Activated CD4-positive, alpha-beta T cell treated with anti-CD3 and anti-CD28 coated beads, Interleukin-2, amount 50 U/mL, for 48 hours (primary cell): ENCODE results near the gene PDHA1.
A peak's percentile ranks its signal among the peaks of the same experiment; 100 is the strongest.

Experiments
- DNase-seq, 2 experiments: peaks; one replicate each; pipeline ENCODE4 v3.0.0-alpha.2; 2020

Gene PDHA1

GRCh38 chrX:19343535-19344408, at the start of gene PDHA1:
PDHA1 (plus strand) TSS chrX:19343927; CDS start chrX:19344038, 111 bp downstream.
- peak; percentile 88 to 91 for DNase-seq

- no peak for DNase-seq
These were observed 40.4 kb upstream of the PDHA1 start for GRCh38 chrX:19303256-19303880.

GRCh38 chrX:19326567-19326966, 17.2 kb upstream of the PDHA1 start:
- no peak for DNase-seq

GRCh38 chrX:19331831-19332230, 11.9 kb upstream of the PDHA1 start:
- no peak for DNase-seq

GRCh38 chrX:19332983-19333382, 10.7 kb upstream of the PDHA1 start:
- DNase-seq = no peak

GRCh38 chrX:19334945-19335626, 8.6 kb upstream of the PDHA1 start:
- DNase-seq = peak in 1 of 2 experiments; percentile 9

GRCh38 chrX:19342331-19342906, 1.3 kb upstream of the PDHA1 start:
- DNase-seq = no peak

GRCh38 chrX:19343085-19343534, 617 bp upstream of the PDHA1 start:
- no peak for DNase-seq

- no peak for DNase-seq
These were observed 934 bp downstream of the PDHA1 start for GRCh38 chrX:19344661-19345060.

GRCh38 chrX:19347916-19348315, 4.2 kb downstream of the PDHA1 start:
- no peak for DNase-seq

- no peak for DNase-seq
These were observed 5.5 kb downstream of the PDHA1 start for GRCh38 chrX:19349264-19349663.

- peak in 1 of 2 experiments; percentile 16 for DNase-seq
These were observed 7.2 kb downstream of the PDHA1 start for GRCh38 chrX:19350941-19351384.

GRCh38 chrX:19354625-19355024, 10.9 kb downstream of the PDHA1 start:
- DNase-seq = no peak

GRCh38 chrX:19358521-19358920, 14.8 kb downstream of the PDHA1 start:
- no peak for DNase-seq

GRCh38 chrX:19360903-19361302, 17.2 kb downstream of the PDHA1 start:
- DNase-seq = no peak

GRCh38 chrX:19361701-19362100, 18.0 kb downstream of the PDHA1 start:
- no peak for DNase-seq

- no peak for DNase-seq
These were observed 24.8 kb downstream of the PDHA1 start for GRCh38 chrX:19368576-19368975.

- DNase-seq = no peak
These were observed 26.3 kb downstream of the PDHA1 start for GRCh38 chrX:19370061-19370460.

GRCh38 chrX:19372170-19372546, 28.4 kb downstream of the PDHA1 start:
- DNase-seq = peak; percentile 67 to 75

- DNase-seq = peak; percentile 3 to 11
These were observed 29.0 kb downstream of the PDHA1 start for GRCh38 chrX:19372547-19373331.

- no peak for DNase-seq
These were observed 29.7 kb downstream of the PDHA1 start for GRCh38 chrX:19373351-19373891.

GRCh38 chrX:19375546-19375945, 31.8 kb downstream of the PDHA1 start:
- no peak for DNase-seq
